Natural killer cell (primary cell): ENCODE data around the gene EXOSC10. TPM values are rescaled to one million over a fixed set of nuclear protein-coding genes. Genes with fewer than 3 reads are reported as not detected.
"Not testable (repeated sequence)": the region's sequence is repeated elsewhere in the genome, so short reads cannot be mapped to it uniquely, and the experiment has no call there.

ENCODE experiments used
- ATAC-seq, 3 donors: fragments of 150-1000 bp in 2 of 3; fragments of 200-7000 bp in 1 of 3; cut with Tn5 transposase; 1 replicate in 1 of 3; 2 replicates in 2 of 3; pipeline ENCODE4 v1.10.0; 2021; ENCODE audit warnings: mild to moderate bottlenecking in 2 of 3, moderate library complexity in 2 of 3
- DNase-seq, 2 donors: peaks; one replicate each; pipeline versions ENCODE4 v3.0.0 to v3.0.0-alpha.2; 2013 to 2021; ENCODE audit warnings: mixed read lengths in 1 of 2
- H3K27ac ChIP-seq: one replicate; pipeline ENCODE4 v1.5.1; 2013; ENCODE audit warnings: mild to moderate bottlenecking, low read length
- H3K27me3 ChIP-seq: one replicate; pipeline ENCODE4 v1.6.1; 2013; ENCODE audit warnings: low read length; ENCODE audit not compliant: control insufficient read depth, insufficient read depth
- H3K36me3 ChIP-seq: one replicate; pipeline ENCODE4 v1.6.1; 2013; ENCODE audit warnings: low read length; ENCODE audit not compliant: control insufficient read depth, insufficient read depth
- H3K4me1 ChIP-seq: one replicate; pipeline ENCODE4 v1.6.1; 2013; ENCODE audit warnings: low read length; ENCODE audit not compliant: control insufficient read depth, insufficient read depth
- H3K4me3 ChIP-seq: one replicate; pipeline ENCODE4 v1.5.1; 2013; ENCODE audit warnings: low read length
- H3K9me3 ChIP-seq: one replicate; pipeline ENCODE4 v1.6.1; 2013; ENCODE audit warnings: low read length; ENCODE audit not compliant: control insufficient read depth, insufficient read depth
- H3K27ac Mint-ChIP-seq, 2 donors: one replicate each; pipeline ENCODE4 v1.8.0; 2022; ENCODE audit warnings: mild to moderate bottlenecking in 2 of 2, mixed read lengths in 2 of 2, moderate library complexity in 1 of 2
- H3K27me3 Mint-ChIP-seq, 2 donors: one replicate each; pipeline ENCODE4 v1.8.0; 2022; ENCODE audit warnings: low read depth in 2 of 2, mixed read lengths in 2 of 2
- H3K36me3 Mint-ChIP-seq: one replicate; pipeline ENCODE4 v1.8.0; 2022; ENCODE audit warnings: mixed read lengths
- H3K4me1 Mint-ChIP-seq, 2 donors: one replicate each; pipeline ENCODE4 v1.8.0; 2022; ENCODE audit warnings: mixed read lengths in 2 of 2
- H3K4me3 Mint-ChIP-seq: one replicate; pipeline ENCODE4 v1.8.0; 2022; ENCODE audit warnings: mild to moderate bottlenecking, moderate library complexity, mixed read lengths
- H3K9me3 Mint-ChIP-seq, 2 donors: one replicate each; pipeline ENCODE4 v1.8.0; 2022; ENCODE audit warnings: mixed read lengths in 2 of 2
- CTCF ChIP-seq: fragments of 200-600 bp; IDR thresholded peaks from one replicate; pipeline ENCODE4 v1.8.0; 2022; ENCODE audit warnings: antibody characterized with exemption
- WGBS: methylation state at CpG from one replicate; pipeline ENCODE4 v1.1.7; 2013; ENCODE audit warnings: missing lambda C conversion rate; ENCODE audit not compliant: insufficient coverage; 5-methylcytosine and 5-hydroxymethylcytosine counted together
- intact Hi-C: fragments of 100-400 bp; cut with micrococcal nuclease; formaldehyde crosslinking; loops from one replicate; pipeline ENCODE4 v1.14.2; 2022
- total RNA-seq, 4 donors: library from RNA; stranded (reverse); fragments of 120-200 nt in 1 of 4; gene quantifications; one replicate each; pipeline versions ENCODE4 v1.2.3 to v1.2.4, GENCODE V29; 2013 to 2022

The EXOSC10 gene
- total RNA-seq, 3 donors from 2014 or later (not counting 1 experiment from before 2014, with no cell fraction given) = 85.2 to 97.2 (median 94.9) TPM

GRCh38 chr1:11100149-11100493 lies 452 bp upstream of the EXOSC10 start:
- peaks cover 13% of the 10 kb centered on the region for H3K4me1 ChIP-seq
- no peaks in the 10 kb centered on the region for H3K9me3 Mint-ChIP-seq
- 78% methylated on average over 13 of the region's 13 CpGs for WGBS
- intact Hi-C loops = no loop called here
- peak overlapping the region; percentile 71 for H3K27ac ChIP-seq
- H3K4me1 Mint-ChIP-seq = peaks cover 13 to 16% of the 10 kb centered on the region in 2 donors
- ATAC-seq (no peak), DNase-seq (no peak)
- peak overlapping the region; percentile 88 for H3K4me3 ChIP-seq
- peaks cover 13% of the 10 kb centered on the region for H3K36me3 ChIP-seq
- peak overlapping the region; percentile 89 to 92 for H3K27ac Mint-ChIP-seq
- H3K27me3 Mint-ChIP-seq = no peaks in the 10 kb centered on the region
- H3K36me3 Mint-ChIP-seq = no peaks in the 10 kb centered on the region
- peak overlapping the region; percentile 98 for H3K4me3 Mint-ChIP-seq
- no peaks in the 10 kb centered on the region for H3K27me3 ChIP-seq
- no peaks in the 10 kb centered on the region for H3K9me3 ChIP-seq
- TF ChIP-seq CTCF = no peak

GRCh38 chr1:11098931-11099309 lies 749 bp downstream of the EXOSC10 start:
- H3K9me3 Mint-ChIP-seq = no peaks in the 10 kb centered on the region
- H3K4me1 Mint-ChIP-seq = peaks cover 13 to 16% of the 10 kb centered on the region in 2 donors
- no peak for ATAC-seq
- Histone ChIP-seq H3K4me1 (peaks cover 13% of the 10 kb centered on the region), H3K27ac (peak overlapping the region; percentile 71), H3K27me3 (no peaks in the 10 kb centered on the region), H3K36me3 (peaks cover 24% of the 10 kb centered on the region), H3K9me3 (no peaks in the 10 kb centered on the region), H3K4me3 (peak overlapping the region; percentile 88)
- DNase-seq = no peak
- H3K4me3 Mint-ChIP-seq = peak overlapping the region; percentile 98
- H3K27me3 Mint-ChIP-seq = no peaks in the 10 kb centered on the region
- H3K36me3 Mint-ChIP-seq = no peaks in the 10 kb centered on the region
- H3K27ac Mint-ChIP-seq = peak overlapping the region; percentile 89 to 92
- WGBS = 17% methylated on average over 4 of the region's 5 CpGs
- no peak for TF ChIP-seq CTCF
- intact Hi-C loops = loop anchor here (1.0 kb wide), 2 partner anchors 39 to 62 kb away; partner anchors contain the start of gene SRM

GRCh38 chr1:11083784-11084183 lies 15.9 kb downstream of the EXOSC10 start:
- H3K27ac ChIP-seq, DNase-seq, H3K4me1 ChIP-seq, H3K4me1 Mint-ChIP-seq, H3K27ac Mint-ChIP-seq, H3K4me3 ChIP-seq, H3K9me3 Mint-ChIP-seq, H3K27me3 ChIP-seq, H3K4me3 Mint-ChIP-seq, intact Hi-C loops, ATAC-seq, H3K9me3 ChIP-seq, H3K27me3 Mint-ChIP-seq: not testable (repeated sequence)
- WGBS = no CpG with 5 or more reads among the region's 3 CpGs
- H3K36me3 ChIP-seq = peaks cover 52% of the 10 kb centered on the region
- peaks cover 35% of the 10 kb centered on the region for H3K36me3 Mint-ChIP-seq

- ATAC-seq = no peak
- no peaks in the 10 kb centered on the region for H3K9me3 ChIP-seq
- DNase-seq = no peak
- H3K4me1 ChIP-seq = no peaks in the 10 kb centered on the region
- no peaks in the 10 kb centered on the region for H3K27me3 ChIP-seq
- intact Hi-C loops = no loop called here
- H3K4me3 ChIP-seq = no peak overlapping the region
- WGBS = 89% methylated on average over 12 of the region's 12 CpGs
- H3K27ac ChIP-seq = no peak overlapping the region
- Mint-ChIP-seq H3K4me1 (no peaks in the 10 kb centered on the region), H3K36me3 (peaks cover 15% of the 10 kb centered on the region), H3K27me3 (no peaks in the 10 kb centered on the region), H3K4me3 (no peak overlapping the region), H3K9me3 (no peaks in the 10 kb centered on the region), H3K27ac (no peak overlapping the region)
- no peak for TF ChIP-seq CTCF
- peaks cover 56% of the 10 kb centered on the region for H3K36me3 ChIP-seq
These were observed 18.7 kb downstream of the EXOSC10 start for GRCh38 chr1:11080931-11081330.
